Gastrocnemius medialis (tissue), 4 donors: ENCODE results near the gene UBL4A. TPM values are rescaled to one million over a fixed set of nuclear protein-coding genes. Genes with fewer than 3 reads are reported as not detected.
"Not testable (repeated sequence)": the region's sequence is repeated elsewhere in the genome, so short reads cannot be mapped to it uniquely, and the experiment has no call there.

Experiments used
- ATAC-seq, 2 donors: fragments of 150-250 bp; one replicate each; pipeline ENCODE4 v1.9.1; 2016
- DNase-seq, 2 donors: peaks; one replicate each; pipeline ENCODE4 v3.0.0-alpha.2; 2019
- H3K27ac ChIP-seq, 4 donors: fragments of 200-600 bp; sonication (generic); 1 replicate in 1 of 4; 2 replicates in 3 of 4; pipeline ENCODE4 v1.5.1; 2016 to 2018; ENCODE audit warnings: mild to moderate bottlenecking in 2 of 4, moderate library complexity in 1 of 4
- H3K27me3 ChIP-seq, 3 donors: fragments of 200-600 bp; sonication (generic) in 2 of 3; 1 replicate in 1 of 3; 2 replicates in 2 of 3; pipeline versions ENCODE4 v1.5.1 to v1.6.0; 2016 to 2019; ENCODE audit warnings: mild to moderate bottlenecking in 1 of 3, moderate library complexity in 1 of 3
- H3K36me3 ChIP-seq, 2 donors: fragments of 200-600 bp; sonication (generic) in 1 of 2; one replicate each; pipeline ENCODE4 v1.5.1; 2017 to 2018
- H3K4me1 ChIP-seq, 2 donors: fragments of 200-600 bp; sonication (generic) in 1 of 2; one replicate each; pipeline ENCODE4 v1.5.1; 2016 to 2017; ENCODE audit warnings: mild to moderate bottlenecking in 2 of 2
- H3K4me3 ChIP-seq, 4 donors: fragments of 200-600 bp; sonication (generic) in 3 of 4; 1 replicate in 1 of 4; 2 replicates in 3 of 4; pipeline ENCODE4 v1.5.1; 2016 to 2019; ENCODE audit warnings: mild to moderate bottlenecking in 2 of 4
- H3K9me3 ChIP-seq, 3 donors: fragments of 200-600 bp; sonication (generic) in 2 of 3; 1 replicate in 1 of 3; 2 replicates in 2 of 3; pipeline ENCODE4 v1.5.1; 2016 to 2019
- POLR2A ChIP-seq, 2 donors: fragments of 450-650 bp; IDR thresholded peaks; one replicate each; pipeline ENCODE4 v1.6.1; 2017; ENCODE audit warnings: antibody characterized with exemption in 2 of 2, mild to moderate bottlenecking in 2 of 2, moderate library complexity in 2 of 2
- in situ Hi-C, 4 donors: fragments of 200-750 bp; cut with MboI; loops; one replicate each; pipeline versions ENCODE4 v1.15.0 to v1.8.0; 2017; ENCODE audit warnings: low sequenced_read_pairs in 4 of 4
- intact Hi-C: fragments of 100-400 bp; cut with DNase I; formaldehyde crosslinking; loops from one replicate; pipeline ENCODE4 v1.15.1; 2023; ENCODE audit warnings: low total_unique reads
- total RNA-seq, 4 donors: library from RNA; depleted of rRNA; stranded (reverse); fragments of >200 nt; gene quantifications; one replicate each; pipeline versions ENCODE4 v1.1.0 to v1.2.3, GENCODE V29; 2016
- TF ChIP-seq, protein P1 (sequence below), 5 experiments: fragments of 450-650 bp in 3 of 5; fragments of 200-600 bp in 2 of 5; sonication (generic) in 2 of 5; IDR thresholded peaks in 4 of 5; conservative IDR thresholded peaks in 1 of 5; 1 replicate in 4 of 5; 2 replicates in 1 of 5; pipeline ENCODE4 v1.5.1; 2016 to 2019; ENCODE audit warnings: antibody characterized with exemption in 5 of 5, mild to moderate bottlenecking in 3 of 5, moderate library complexity in 3 of 5

The UBL4A gene
- total RNA-seq, 4 donors from 2014 or later: 54.6 to 116 (median 79.8) TPM

DNA sequence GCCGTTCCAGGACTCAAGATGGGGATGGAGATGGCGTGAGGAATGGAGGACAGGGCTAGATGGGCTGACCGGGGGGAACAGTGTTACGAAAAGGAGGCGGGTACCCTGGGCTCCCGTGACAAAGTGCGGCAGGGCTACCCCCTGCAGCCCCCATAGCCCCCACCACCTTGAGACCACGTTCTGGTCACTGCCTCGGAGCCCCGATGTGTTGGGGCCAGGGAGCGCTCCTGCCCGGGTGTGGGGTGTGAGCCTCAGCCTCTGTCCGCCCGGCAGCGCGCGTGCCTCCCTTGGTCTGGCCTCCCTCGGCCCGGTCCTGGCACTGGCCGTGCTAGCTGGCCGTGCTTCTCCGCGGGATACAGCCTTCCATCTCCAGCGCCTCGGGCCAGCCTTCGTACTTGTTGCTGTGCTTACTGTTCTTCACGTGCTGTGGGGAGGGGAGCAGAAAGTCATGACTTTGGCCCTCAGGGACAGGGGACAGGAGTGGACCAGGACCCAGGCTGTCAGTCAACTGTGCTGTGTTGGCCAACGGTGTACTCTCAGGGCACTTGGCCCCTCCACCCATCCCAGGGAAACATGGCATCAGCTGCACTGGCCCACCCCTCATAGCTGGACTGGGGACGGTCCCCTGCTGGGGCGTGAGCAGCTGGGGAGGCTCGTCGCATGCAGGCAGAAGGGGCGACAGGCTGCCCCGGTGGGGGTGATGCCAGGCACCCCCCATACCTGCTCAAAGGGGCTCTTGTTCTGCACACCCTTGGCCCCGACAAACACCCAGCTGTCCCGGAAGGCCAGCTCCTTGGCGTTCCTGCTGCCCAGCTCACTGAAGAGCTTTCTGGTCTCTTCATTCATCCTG, 20.3 kb upstream of the UBL4A start:
- DNase-seq: no peak
- Histone ChIP-seq H3K27me3 (no peaks in the 10 kb centered on the region), H3K36me3 (peaks cover 0 to 4% of the 10 kb centered on the region in 2 donors), H3K4me1 (no peaks in the 10 kb centered on the region), H3K9me3 (no peaks in the 10 kb centered on the region), H3K27ac (no peak overlapping the region), H3K4me3 (no peak overlapping the region)
- in situ Hi-C loops: no loop called here
- ATAC-seq: no peak
- TF ChIP-seq POLR2A (IDR thresholded peaks at IDR 0.05): no peak
- TF ChIP-seq, protein P1, sequence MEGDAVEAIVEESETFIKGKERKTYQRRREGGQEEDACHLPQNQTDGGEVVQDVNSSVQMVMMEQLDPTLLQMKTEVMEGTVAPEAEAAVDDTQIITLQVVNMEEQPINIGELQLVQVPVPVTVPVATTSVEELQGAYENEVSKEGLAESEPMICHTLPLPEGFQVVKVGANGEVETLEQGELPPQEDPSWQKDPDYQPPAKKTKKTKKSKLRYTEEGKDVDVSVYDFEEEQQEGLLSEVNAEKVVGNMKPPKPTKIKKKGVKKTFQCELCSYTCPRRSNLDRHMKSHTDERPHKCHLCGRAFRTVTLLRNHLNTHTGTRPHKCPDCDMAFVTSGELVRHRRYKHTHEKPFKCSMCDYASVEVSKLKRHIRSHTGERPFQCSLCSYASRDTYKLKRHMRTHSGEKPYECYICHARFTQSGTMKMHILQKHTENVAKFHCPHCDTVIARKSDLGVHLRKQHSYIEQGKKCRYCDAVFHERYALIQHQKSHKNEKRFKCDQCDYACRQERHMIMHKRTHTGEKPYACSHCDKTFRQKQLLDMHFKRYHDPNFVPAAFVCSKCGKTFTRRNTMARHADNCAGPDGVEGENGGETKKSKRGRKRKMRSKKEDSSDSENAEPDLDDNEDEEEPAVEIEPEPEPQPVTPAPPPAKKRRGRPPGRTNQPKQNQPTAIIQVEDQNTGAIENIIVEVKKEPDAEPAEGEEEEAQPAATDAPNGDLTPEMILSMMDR (IDR thresholded peaks at IDR 0.05 in 4 of 5, conservative IDR thresholded peaks at IDR 0.05 in 1 of 5): no peak
- intact Hi-C loops: no loop called here

DNA sequence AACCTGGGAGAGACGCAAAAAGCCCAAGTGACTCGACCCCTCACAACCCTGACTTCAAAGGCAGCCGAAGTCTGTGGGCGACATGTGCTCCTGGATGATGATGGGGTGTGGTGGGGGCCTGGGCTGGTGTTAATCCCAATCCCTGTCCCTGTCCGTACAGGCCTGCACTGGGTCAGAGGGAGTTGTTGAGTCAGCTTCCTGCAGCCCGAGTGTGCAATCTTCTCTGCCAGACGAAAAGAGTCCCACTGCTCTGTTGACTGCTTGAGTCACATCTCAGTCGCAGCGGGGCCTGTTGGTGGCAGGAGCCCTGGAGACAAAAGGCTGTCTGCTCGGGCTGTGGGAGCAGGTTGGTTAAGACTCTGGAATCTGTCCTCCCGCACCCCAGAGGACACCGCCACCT, 19.3 kb upstream of the UBL4A start:
- DNase-seq (no peak), ATAC-seq (no peak)
- in situ Hi-C loops (no loop called here), intact Hi-C loops (no loop called here)
- Histone ChIP-seq H3K4me1 (no peaks in the 10 kb centered on the region), H3K36me3 (peaks cover 0 to 4% of the 10 kb centered on the region in 2 donors), H3K27ac (no peak overlapping the region), H3K27me3 (no peaks in the 10 kb centered on the region), H3K9me3 (no peaks in the 10 kb centered on the region), H3K4me3 (no peak overlapping the region)
- TF ChIP-seq POLR2A (IDR thresholded peaks at IDR 0.05): no peak
- TF ChIP-seq, protein P1 (IDR thresholded peaks at IDR 0.05 in 4 of 5, conservative IDR thresholded peaks at IDR 0.05 in 1 of 5): no peak

DNA sequence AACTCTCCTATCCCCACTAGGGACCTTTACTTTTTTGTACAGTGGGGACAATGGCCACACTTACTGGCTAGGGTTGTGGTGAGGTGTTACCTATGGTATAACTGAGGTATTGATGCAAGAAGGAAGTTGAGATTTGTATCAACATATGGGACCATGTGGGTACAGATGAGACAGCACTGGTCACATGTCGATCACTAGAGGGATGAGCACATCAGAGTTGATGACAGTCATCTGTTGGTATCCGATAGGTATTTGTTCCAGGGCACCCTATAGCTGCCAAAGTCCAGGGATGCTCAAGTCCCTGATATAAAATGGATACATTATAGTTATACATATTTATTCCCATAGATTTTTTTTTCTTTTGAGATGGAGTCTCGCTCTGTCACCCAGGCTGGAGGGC, 16.6 kb upstream of the UBL4A start:
- no peaks in the 10 kb centered on the region for H3K9me3 ChIP-seq
- H3K4me3 ChIP-seq: no peak overlapping the region
- ATAC-seq (no peak), DNase-seq (no peak)
- H3K4me1 ChIP-seq: no peaks in the 10 kb centered on the region
- H3K36me3 ChIP-seq: peaks cover 0 to 4% of the 10 kb centered on the region in 2 donors
- TF ChIP-seq, protein P1 (IDR thresholded peaks at IDR 0.05 in 4 of 5, conservative IDR thresholded peaks at IDR 0.05 in 1 of 5): no peak
- no peak for TF ChIP-seq POLR2A (IDR thresholded peaks at IDR 0.05)
- no peak overlapping the region for H3K27ac ChIP-seq
- H3K27me3 ChIP-seq: no peaks in the 10 kb centered on the region
- in situ Hi-C loops: no loop called here
- intact Hi-C loops: no loop called here

DNA sequence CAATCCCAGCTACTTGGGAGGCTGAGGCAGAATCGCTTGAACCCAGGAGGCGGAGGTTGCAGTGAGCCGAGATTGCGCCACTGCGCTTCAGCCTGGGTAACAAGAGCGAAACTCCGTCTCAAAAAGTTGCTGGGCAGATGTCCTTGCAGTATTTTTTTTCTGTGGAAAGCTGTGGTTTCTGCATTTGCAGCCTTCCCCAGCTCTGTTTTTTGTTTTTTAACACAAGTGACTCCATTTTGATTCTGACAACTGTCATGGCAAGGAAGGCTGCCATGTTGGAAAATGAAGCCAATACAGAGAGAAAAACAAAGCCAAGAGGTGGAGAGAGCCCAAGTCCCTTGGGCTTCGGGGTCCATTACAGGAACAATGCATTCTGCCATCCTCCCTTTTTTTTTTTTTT, 15.7 kb upstream of the UBL4A start:
- TF ChIP-seq POLR2A (IDR thresholded peaks at IDR 0.05): no peak
- TF ChIP-seq, protein P1 (IDR thresholded peaks at IDR 0.05 in 4 of 5, conservative IDR thresholded peaks at IDR 0.05 in 1 of 5): no peak
- in situ Hi-C loops: no loop called here
- H3K9me3 ChIP-seq: no peaks in the 10 kb centered on the region
- no peak for DNase-seq
- intact Hi-C loops: no loop called here
- no peaks in the 10 kb centered on the region for H3K27me3 ChIP-seq
- no peak overlapping the region for H3K4me3 ChIP-seq
- H3K4me1 ChIP-seq: no peaks in the 10 kb centered on the region
- H3K36me3 ChIP-seq: peaks cover 0 to 4% of the 10 kb centered on the region in 2 donors
- no peak overlapping the region for H3K27ac ChIP-seq
- no peak for ATAC-seq

DNA sequence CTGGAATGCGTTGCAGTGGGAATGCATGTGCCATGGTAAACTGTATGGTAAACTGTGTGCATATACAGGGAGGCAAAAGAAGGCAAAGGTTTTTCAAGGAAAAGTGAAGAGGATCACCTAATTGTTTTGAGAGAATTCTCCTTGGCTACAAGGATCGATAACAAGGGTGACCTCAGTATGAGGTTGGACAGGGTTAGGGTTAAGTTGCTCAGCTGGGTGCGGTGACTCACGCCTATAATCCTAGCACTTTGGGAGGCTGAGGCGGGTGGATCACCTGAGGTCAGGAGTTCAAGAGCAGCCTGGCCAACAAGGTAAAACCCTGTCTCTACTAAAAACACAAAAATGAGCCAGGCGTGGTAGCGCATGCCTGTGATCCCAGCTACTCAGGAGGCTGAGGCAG, 15.0 kb upstream of the UBL4A start:
- in situ Hi-C loops, intact Hi-C loops, H3K4me1 ChIP-seq, H3K9me3 ChIP-seq, H3K27me3 ChIP-seq, H3K36me3 ChIP-seq, DNase-seq, H3K4me3 ChIP-seq, ATAC-seq, H3K27ac ChIP-seq: not testable (repeated sequence)

DNA sequence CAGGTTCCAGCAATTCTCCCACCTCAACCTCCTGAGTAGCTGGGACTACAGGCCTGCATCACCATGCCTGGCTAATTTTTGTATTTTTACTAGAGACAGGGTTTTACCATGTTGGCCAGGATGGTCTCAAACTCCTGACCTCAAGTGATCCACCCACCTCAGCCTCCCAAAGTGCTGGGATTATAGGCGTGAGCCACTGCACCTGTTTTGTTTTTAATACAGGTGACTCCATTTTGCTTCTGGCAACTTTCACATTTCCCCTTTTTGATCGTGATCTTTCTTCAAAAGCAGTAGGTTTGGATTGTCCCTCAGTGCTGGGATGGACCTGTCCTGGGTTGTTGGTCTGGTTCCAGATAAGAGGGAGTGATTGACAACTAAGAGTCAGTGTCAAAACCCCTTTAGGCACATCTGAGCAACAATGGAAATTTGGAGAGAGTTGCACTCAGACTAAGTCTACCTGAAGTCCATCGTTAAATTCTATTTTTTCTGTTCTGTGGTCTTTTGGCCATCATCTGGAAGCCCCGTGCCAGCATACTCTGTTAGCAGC, 10.2 kb upstream of the UBL4A start:
- H3K27me3 ChIP-seq, H3K36me3 ChIP-seq, H3K9me3 ChIP-seq, intact Hi-C loops, H3K27ac ChIP-seq, in situ Hi-C loops, ATAC-seq, H3K4me3 ChIP-seq, H3K4me1 ChIP-seq, DNase-seq: not testable (repeated sequence)
